Breast epithelium (tissue), 4 donors: ENCODE data around the gene HPCA. TPM values are rescaled to one million over a fixed set of nuclear protein-coding genes. Genes with fewer than 3 reads are reported as not detected.

Experiments
- DNase-seq, 2 donors: peaks; one replicate each; pipeline ENCODE4 v3.0.0-alpha.2; 2019; ENCODE audit warnings: low spot score in 2 of 2
- H3K27ac ChIP-seq, 2 donors: fragments of 200-600 bp; sonication (generic) in 1 of 2; one replicate each; pipeline ENCODE4 v1.5.1; 2016 to 2019; ENCODE audit warnings: mild to moderate bottlenecking in 1 of 2
- H3K27me3 ChIP-seq, 2 donors: fragments of 200-600 bp; sonication (generic) in 1 of 2; one replicate each; pipeline versions ENCODE4 v1.5.1 to v1.6.0; 2017 to 2019; ENCODE audit warnings: control low read depth in 1 of 2, mild to moderate bottlenecking in 1 of 2
- H3K36me3 ChIP-seq: fragments of 200-600 bp; one replicate; pipeline ENCODE4 v1.5.1; 2019
- H3K4me1 ChIP-seq, 2 donors: fragments of 200-600 bp; sonication (generic); one replicate each; pipeline ENCODE4 v1.5.1; 2016 to 2019; ENCODE audit warnings: control low read depth in 1 of 2
- H3K4me3 ChIP-seq, 3 donors: fragments of 200-600 bp; sonication (generic); 1 replicate in 2 of 3; 2 replicates in 1 of 3; pipeline ENCODE4 v1.5.1; 2016 to 2019; ENCODE audit warnings: mild to moderate bottlenecking in 3 of 3, moderate library complexity in 2 of 3
- H3K9me3 ChIP-seq, 2 donors: fragments of 200-600 bp; sonication (generic) in 1 of 2; one replicate each; pipeline ENCODE4 v1.5.1; 2016 to 2019; ENCODE audit warnings: control low read depth in 1 of 2
- CTCF ChIP-seq, 3 donors: fragments of 450-650 bp; IDR thresholded peaks; one replicate each; pipeline ENCODE4 v1.5.1; 2016 to 2017; ENCODE audit warnings: antibody characterized with exemption in 3 of 3, mild to moderate bottlenecking in 3 of 3, moderate library complexity in 3 of 3
- POLR2A ChIP-seq: fragments of 450-650 bp; IDR thresholded peaks from one replicate; pipeline ENCODE4 v1.6.1; 2016; ENCODE audit warnings: antibody characterized with exemption, mild to moderate bottlenecking, moderate library complexity
- POLR2AphosphoS5 ChIP-seq, 3 donors: sonication (generic); formaldehyde crosslinking; IDR thresholded peaks; one replicate each; pipeline ENCODE4 v1.6.1; 2017; ENCODE audit warnings: antibody characterized with exemption in 3 of 3
- intact Hi-C: fragments of 100-400 bp; cut with DNase I; formaldehyde crosslinking; loops from one replicate; pipeline ENCODE4 v1.15.1; 2023; ENCODE audit warnings: low total_unique reads
- total RNA-seq, 3 donors: library from RNA; depleted of rRNA; stranded (reverse); fragments of >200 nt; gene quantifications; one replicate each; pipeline ENCODE4 v1.1.0, GENCODE V29; 2016

HPCA gene
- total RNA-seq, 3 donors from 2014 or later = 2.0 TPM; not detected in 2

- TF ChIP-seq POLR2AphosphoS5 (IDR thresholded peaks at IDR 0.05) (no peak), POLR2A (no peak), CTCF (IDR thresholded peaks at IDR 0.05) (no peak)
- Histone ChIP-seq H3K27me3 (no peaks in the 10 kb centered on the region), H3K4me3 (no peak overlapping the region), H3K4me1 (peaks cover 4 to 7% of the 10 kb centered on the region in 2 donors), H3K36me3 (no peaks in the 10 kb centered on the region), H3K27ac (no peak overlapping the region), H3K9me3 (no peaks in the 10 kb centered on the region)
- no peak for DNase-seq
- intact Hi-C loops = no loop called here
Observed at GRCh38 chr1:32896451-32896850, 10.2 kb downstream of the HPCA start.

DNA sequence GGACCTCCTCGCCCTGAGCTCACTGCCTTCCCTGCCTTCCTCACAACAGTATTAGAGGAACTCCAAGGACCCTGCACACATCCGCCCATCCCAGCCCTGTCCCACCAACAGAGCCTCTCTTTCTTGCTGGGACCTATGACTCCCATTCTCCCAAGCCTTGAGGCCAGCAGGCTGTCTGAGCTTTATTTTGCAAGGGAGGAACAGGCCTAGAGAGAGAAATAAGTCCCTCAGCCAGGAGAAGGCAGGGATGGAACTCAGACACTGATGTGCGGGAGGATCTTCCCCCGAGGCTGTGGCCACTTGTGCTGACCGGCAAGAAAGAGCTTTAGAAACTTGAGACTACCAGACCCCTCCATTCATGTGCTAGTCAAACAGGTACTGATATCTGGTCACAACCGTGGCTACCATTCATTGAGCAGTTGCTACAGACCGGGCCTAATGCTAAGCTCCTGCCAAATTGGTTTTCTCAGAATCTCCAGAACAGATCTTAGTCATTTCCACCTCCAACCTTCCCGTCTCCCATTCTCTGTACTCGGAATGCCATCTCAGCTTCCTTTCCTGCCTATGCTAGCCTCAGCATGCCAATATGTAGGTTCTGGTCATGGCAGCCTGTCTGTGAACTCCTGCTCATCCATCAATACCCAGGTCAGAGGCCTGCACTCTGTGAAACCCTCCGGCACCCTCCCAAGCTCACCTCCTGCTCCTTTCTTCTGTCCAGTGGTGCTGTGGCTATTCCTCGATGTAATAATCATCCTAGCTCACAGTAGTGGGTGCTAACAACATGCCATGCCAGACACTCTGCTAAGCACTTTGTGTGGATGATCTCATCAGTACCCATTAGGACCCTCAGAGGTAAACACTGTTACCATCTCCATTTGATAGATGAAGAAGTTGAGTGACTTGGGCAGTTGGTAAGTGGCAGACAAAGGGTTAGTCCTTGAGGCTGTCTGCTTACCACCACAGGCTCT lies 11.1 kb downstream of the HPCA start:
- DNase-seq = no peak
- Histone ChIP-seq H3K9me3 (no peaks in the 10 kb centered on the region), H3K27me3 (no peaks in the 10 kb centered on the region), H3K4me1 (peaks cover 4 to 7% of the 10 kb centered on the region in 2 donors), H3K27ac (no peak overlapping the region), H3K4me3 (no peak overlapping the region), H3K36me3 (no peaks in the 10 kb centered on the region)
- intact Hi-C loops = no loop called here
- no peak for TF ChIP-seq CTCF (IDR thresholded peaks at IDR 0.05)
- TF ChIP-seq POLR2AphosphoS5 (IDR thresholded peaks at IDR 0.05) = no peak
- TF ChIP-seq POLR2A = no peak

DNA sequence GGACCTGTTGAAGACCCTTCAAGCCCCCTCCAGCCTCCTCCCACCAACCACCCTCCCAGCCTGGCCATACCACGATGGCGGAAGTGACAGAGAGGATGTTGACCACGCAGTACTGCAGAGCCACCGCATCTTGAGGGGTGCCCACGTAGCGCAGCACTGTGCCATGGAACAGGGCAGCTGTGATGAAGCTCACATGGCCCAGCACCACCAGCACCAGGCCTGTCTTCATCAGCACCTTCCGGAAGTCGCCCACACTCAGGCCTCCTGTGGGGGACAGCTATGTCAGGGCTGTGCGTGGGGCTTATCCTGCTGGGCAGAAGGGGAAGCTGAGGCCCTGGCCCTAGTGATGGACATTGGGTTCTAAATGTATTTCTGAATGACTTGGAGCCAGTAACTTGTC lies 11.8 kb downstream of the HPCA start:
- no peak for DNase-seq
- Histone ChIP-seq H3K4me3 (no peak overlapping the region), H3K36me3 (no peaks in the 10 kb centered on the region), H3K27me3 (no peaks in the 10 kb centered on the region), H3K4me1 (peaks cover 4% of the 10 kb centered on the region in 2 donors), H3K9me3 (no peaks in the 10 kb centered on the region), H3K27ac (no peak overlapping the region)
- intact Hi-C loops = no loop called here
- TF ChIP-seq POLR2AphosphoS5 (IDR thresholded peaks at IDR 0.05) (no peak), POLR2A (no peak), CTCF (IDR thresholded peaks at IDR 0.05) (no peak)

- no peak for DNase-seq
- Histone ChIP-seq H3K4me3 (no peak overlapping the region), H3K36me3 (no peaks in the 10 kb centered on the region), H3K4me1 (peaks cover 3 to 4% of the 10 kb centered on the region in 2 donors), H3K9me3 (no peaks in the 10 kb centered on the region), H3K27me3 (no peaks in the 10 kb centered on the region), H3K27ac (no peak overlapping the region)
- no peak for TF ChIP-seq POLR2AphosphoS5 (IDR thresholded peaks at IDR 0.05)
- TF ChIP-seq POLR2A = no peak
- TF ChIP-seq CTCF (IDR thresholded peaks at IDR 0.05) = no peak
- intact Hi-C loops = no loop called here
Observed at GRCh38 chr1:32898958-32899357, 12.7 kb downstream of the HPCA start.

- H3K9me3 ChIP-seq = no peaks in the 10 kb centered on the region
- peaks cover 3 to 4% of the 10 kb centered on the region in 2 donors for H3K4me1 ChIP-seq
- no peak overlapping the region for H3K27ac ChIP-seq
- TF ChIP-seq POLR2A (no peak), POLR2AphosphoS5 (IDR thresholded peaks at IDR 0.05) (no peak), CTCF (IDR thresholded peaks at IDR 0.05) (no peak)
- no peaks in the 10 kb centered on the region for H3K27me3 ChIP-seq
- H3K4me3 ChIP-seq = no peak overlapping the region
- DNase-seq = no peak
- intact Hi-C loops = no loop called here
- H3K36me3 ChIP-seq = no peaks in the 10 kb centered on the region
Observed at GRCh38 chr1:32899586-32900296, 13.4 kb downstream of the HPCA start.
